Peyer's patch (tissue), 4 donors: Measurements from ENCODE around the gene LCK.

Experiments
- CTCF ChIP-seq, 6 experiments: fragments of 450-650 bp in 4 of 6; fragments of 200-600 bp in 2 of 6; sonication (generic) in 1 of 6; IDR thresholded peaks; one replicate each; pipeline ENCODE4 v1.5.1; 2017 to 2019; ENCODE audit warnings: antibody characterized with exemption in 6 of 6, mild to moderate bottlenecking in 3 of 6, moderate library complexity in 1 of 6
- POLR2A ChIP-seq, 2 donors: fragments of 450-650 bp; IDR thresholded peaks; one replicate each; pipeline ENCODE4 v1.5.1; 2017; ENCODE audit warnings: antibody characterized with exemption in 2 of 2, mild to moderate bottlenecking in 2 of 2, moderate library complexity in 2 of 2

DNA sequence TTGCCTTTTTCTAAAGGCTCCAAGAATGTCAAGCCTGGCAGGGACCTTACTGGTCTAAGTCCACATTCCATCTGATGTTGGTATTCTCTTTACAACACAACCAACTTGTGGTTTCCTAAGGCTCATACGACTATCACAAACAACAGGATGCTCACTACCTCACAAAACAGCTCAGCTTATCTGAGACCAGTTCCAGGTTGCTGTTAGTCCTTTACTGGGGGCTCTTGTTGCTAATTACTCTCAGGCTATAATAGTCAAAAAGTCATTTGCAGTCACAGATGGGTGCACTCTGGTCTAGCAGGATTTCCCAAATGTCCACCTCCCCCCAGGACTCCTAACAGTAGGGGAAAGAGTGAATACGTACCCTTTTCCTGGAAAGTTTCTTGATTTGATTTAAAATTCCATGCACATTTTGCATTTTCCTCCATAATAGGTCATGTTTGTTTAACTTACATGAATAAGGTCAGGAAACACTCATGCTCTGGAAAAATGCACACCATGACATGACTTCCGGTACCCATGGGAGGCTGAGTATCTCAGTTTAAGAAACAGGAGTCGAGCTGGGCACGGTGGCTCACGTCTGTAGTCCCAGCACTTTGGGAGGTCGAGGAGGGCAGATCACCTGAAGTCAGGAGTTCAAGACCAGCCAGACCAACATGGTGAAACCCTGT lies 16.0 kb downstream of the LCK start:
- TF ChIP-seq CTCF (IDR thresholded peaks at IDR 0.05), result no peak
- no peak for TF ChIP-seq POLR2A (IDR thresholded peaks at IDR 0.05)
